ENCODE results near the gene CHN2.

The CHN2 gene

GRCh38 chr7:29471444-29472138 lies 277.0 kb downstream of the CHN2 start:
- DNase-seq (ENCODE audit: low read depth) = no peak

GRCh38 chr7:29476916-29477315 lies 282.3 kb downstream of the CHN2 start:
- DNase-seq (ENCODE audit: low read depth) = no peak

DNA sequence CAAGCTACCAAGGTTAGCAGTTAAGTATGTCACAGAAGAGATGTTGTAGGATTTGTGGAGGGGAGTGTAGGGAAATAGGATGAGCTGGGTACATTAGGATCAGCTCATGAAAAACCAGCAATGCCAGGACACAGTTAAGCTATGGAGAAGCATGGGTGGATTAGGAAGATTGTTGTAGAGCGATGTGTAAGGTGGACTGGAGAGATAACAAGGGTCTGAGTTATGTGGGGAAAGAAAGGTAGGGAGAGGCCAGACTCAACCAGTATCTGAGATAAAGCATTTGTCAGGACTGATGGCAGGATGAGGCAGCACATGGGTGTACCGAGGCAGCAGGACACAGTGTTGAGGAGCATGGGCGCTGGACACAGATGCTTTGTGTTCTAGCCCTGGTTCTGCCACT lies 283.7 kb downstream of the CHN2 start:
- no peak for DNase-seq (ENCODE audit: low read depth)

GRCh38 chr7:29478687-29479240 lies 284.2 kb downstream of the CHN2 start:
- DNase-seq (ENCODE audit: low read depth) = no peak

DNA sequence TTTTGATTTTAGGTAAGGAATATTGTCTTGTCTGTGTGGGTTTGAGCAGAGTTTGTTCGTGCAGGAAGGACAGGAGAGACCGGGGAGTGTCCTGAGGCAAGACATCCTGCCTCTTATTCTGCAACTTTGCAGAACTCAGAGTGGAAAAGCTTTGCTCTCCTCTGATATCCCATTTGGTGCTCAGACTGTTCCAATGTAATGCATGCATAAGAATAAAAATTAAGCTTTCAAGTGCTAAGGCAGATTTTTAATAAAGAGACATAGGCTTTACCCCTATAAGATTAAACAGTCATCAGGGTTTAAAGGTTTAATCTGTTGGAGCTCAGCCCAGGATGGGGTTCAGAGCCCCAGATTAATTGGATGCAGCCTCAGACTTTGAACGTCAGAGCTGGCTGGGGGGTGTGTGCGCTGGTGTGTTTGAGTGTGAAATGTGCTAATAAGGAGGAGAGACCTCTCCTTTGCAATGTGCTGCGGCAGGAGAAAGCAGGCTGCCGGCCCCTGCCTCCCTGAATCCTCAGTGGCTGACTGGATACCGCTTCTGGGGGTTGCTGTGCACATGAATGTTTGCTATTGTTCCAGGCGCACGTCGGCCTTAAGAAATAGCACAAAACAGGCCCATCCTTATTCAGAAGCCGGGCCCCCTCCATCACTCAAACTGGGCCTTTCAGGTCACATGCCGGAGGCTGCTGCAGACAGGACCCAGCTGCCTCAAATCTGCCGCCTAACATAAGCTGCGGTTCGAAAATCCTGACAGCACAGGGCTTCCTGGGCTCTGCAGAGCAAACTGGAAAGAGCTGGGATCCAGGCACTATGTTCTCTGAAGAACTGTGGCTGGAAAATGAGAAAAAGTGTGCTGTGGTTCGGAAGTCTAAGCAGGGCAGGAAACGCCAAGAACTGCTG lies 285.0 kb downstream of the CHN2 start:
- DNase-seq (ENCODE audit: low read depth) = no peak

DNA sequence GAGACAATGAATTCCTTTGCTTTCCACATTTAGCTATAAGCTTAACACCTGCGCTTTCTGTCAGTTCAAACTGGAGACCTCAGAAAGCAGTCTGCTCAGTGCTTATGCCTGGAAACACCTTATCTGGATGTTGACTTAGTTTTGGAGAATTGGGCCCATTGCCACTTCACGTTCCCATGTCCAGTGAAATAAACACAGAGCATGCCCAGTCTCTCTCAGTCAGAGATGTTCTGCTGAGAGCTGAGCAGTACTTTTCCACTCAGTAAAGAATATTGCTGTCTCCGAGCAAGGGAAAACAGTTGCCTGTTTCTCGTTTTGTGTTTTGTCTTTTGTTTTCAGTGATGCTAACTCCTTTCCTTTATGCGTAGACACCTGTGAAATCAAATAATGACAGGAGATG lies 285.9 kb downstream of the CHN2 start:
- DNase-seq (ENCODE audit: low read depth) = no peak

- no peak for DNase-seq (ENCODE audit: low read depth)
These were observed 286.5 kb downstream of the CHN2 start for GRCh38 chr7:29480934-29481651.

- no peak for DNase-seq (ENCODE audit: low read depth)
These were observed 287.5 kb downstream of the CHN2 start for GRCh38 chr7:29482056-29482455.

DNA sequence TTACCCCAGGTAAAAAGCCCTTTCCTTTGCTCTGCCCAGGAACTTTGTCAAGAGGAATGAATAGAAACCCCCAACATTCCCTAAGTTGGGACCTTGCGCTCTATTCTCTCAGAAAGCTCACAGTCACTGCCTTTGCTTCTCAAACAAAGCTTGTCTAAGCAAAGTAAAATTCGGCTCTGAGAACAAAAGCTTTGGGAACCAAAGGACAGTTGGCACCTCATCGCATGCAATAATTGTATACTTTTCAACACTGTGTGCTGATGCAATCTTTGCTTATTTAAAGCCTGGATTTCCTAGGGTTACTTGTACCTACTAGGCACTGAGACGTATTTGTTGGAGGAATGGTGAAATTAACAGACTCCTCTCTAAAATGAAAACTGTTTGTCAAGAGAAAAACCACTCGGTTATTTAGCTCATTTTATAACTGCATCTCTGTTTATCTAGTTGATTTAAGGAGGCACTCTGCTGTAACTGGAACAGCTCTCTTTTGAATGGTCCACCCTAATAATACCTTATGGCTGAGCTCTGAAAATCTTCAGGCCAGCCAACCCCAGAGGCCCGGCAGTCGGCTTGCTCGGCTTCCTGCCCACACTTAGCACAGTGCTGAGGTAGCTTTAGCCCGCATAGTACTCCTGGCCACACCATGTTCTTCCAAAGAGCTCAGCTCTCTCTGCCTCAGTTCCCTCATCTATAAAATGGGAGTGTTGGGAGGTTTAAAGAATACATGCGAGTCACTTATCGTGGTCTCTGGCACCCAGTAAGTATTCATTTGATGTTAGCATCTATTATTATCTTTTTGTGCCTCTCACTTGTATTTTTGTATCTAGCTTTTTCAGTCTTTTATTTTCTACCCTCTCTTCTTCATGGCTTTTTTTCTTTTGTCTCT lies 288.9 kb downstream of the CHN2 start:
- DNase-seq (ENCODE audit: low read depth) = no peak

- DNase-seq (ENCODE audit: low read depth) = no peak
These were observed 289.7 kb downstream of the CHN2 start for GRCh38 chr7:29484280-29484679.

GRCh38 chr7:29485339-29486190 lies 291.0 kb downstream of the CHN2 start:
- no peak for DNase-seq (ENCODE audit: low read depth)

DNA sequence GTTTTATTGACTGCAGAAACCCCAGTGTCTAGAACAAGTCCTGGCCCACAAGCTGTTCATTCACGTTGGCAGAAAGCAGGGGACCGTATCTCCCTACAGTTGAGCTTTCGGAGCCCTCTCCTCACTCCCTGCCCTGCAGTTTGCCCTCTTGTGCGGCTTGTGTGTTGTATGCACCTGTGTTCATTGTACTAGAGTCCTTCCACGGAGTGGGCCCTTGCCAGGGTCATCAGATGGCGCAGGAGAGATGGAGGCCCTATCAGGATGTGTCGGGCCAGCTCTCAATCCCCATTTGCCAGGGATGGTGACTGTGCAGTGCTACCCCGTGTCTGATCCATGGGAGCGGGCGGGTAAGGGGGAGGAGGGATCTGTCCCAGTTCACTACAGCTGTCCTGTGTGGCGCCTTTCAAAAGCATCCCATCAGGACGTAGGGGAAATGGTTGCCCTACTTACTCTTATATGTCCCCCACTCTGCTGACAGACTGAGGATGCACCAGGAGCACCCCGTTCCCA lies 291.7 kb downstream of the CHN2 start:
- no peak for DNase-seq (ENCODE audit: low read depth)

DNA sequence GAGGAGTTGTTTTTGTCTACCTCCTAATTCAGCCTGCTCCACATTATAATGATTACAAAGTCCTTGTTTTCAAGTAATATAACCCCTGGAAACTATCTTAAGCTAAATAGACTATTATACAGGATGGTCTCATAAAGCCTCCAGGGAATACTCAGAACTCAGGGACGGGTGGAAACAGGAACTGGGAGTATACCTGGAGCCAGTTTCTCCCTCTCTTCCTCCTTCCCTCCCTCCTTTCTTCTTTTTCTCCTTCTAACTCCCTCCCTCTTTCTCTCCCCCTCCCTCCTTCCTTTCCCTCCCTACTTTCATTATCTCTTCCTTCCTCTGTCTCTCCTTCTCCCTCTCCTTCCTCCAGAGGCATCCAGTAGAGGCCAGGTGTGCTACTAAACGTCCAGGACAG lies 292.8 kb downstream of the CHN2 start:
- no peak for DNase-seq (ENCODE audit: low read depth)

DNA sequence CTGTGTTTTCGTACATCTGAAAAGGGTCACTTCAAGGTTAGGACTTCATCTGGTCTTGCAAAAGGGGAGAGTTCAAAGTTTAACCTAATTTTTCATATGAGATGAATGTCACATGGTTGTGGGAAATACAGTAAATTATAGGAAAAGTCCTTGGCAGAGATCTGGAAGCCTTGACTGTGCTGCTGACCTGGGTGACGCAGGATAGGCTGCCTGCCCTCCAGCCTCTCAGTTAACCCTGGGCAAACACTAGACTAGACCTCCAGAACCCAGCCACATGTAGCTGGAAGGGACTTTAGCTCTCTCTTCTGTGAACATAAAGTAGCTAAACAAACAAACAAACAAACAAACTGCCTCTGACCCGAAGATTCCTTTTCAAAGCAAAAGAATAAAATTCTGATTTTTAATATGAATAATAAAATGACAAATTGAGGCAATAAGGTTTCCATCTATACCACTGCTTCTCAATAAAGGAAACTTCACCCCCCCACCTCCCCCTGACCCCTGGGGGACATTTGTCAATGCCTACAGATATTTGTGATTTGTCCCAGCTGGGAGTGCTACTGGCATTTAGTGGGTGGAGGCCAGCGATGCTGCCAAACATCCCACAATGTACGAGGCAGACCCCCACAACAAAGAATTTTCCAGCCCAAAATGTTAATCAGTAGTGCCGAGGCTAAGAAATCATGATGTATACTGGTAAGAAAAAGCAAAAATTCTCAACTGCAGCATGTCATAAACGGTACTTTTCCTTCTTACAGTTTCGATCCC lies 293.8 kb downstream of the CHN2 start:
- DNase-seq (ENCODE audit: low read depth) = no peak

DNA sequence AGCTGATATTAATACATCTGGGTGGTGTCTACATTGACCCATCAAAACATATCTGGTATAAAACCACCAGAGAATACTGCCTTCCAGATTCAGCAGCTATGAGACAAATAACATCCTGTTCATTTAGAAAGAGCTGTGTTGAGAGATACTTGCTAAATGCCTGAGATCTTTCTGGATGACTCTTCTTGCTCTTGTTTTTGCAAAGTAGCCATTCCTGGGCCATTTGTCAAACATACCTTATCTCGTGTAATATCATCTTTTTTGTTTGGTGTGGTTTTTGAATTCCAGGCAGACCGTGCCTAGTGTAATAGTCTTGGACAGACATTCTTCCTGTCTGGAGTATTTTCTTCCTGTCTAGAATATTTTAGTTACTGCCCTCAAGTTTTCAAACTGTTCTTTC lies 294.4 kb downstream of the CHN2 start:
- DNase-seq (ENCODE audit: low read depth) = no peak

DNA sequence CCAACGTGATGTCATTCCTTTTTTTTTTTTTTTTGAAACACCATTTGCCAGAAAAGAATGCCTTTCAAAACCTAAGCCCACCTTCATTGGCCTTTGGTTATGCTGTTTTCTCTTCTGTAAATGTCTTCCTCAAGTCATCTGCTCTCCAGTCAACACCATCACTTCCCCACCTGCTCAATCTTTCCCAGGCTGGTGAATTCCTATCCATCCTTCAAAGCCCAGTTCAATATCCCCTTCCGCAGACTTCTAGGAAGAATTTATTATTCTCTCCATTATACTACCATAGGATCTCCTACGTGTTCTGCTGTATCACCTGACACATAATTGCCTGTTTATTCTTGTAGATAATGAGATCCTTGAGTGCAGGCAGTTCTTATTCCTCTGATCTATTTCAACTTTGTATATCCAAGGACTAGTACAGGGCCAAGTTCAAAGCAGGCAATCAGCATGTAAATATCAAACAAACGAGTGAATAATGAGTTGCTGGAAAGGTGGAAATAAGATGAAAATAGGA lies 295.6 kb downstream of the CHN2 start:
- no peak for DNase-seq (ENCODE audit: low read depth)

GRCh38 chr7:29494350-29494749 lies 299.8 kb downstream of the CHN2 start:
- DNase-seq (ENCODE audit: low read depth) = no peak

GRCh38 chr7:29495653-29496052 lies 301.1 kb downstream of the CHN2 start:
- DNase-seq (ENCODE audit: low read depth) = no peak

- DNase-seq (ENCODE audit: low read depth) = no peak
These were observed 301.9 kb downstream of the CHN2 start for GRCh38 chr7:29496355-29497020.

All from stimulated activated CD8-positive, alpha-beta memory T cell treated with anti-CD3 and anti-CD28 coated beads, Interleukin-7, amount 100 ng/mL, for 24 hours (primary cell).